ENCODE results near the gene RBBP9.
A peak's percentile ranks its signal among the peaks of the same experiment; 100 is the strongest.
"Not testable (repeated sequence)": the region's sequence is repeated elsewhere in the genome, so short reads cannot be mapped to it uniquely, and the experiment has no call there.

The RBBP9 gene

DNA sequence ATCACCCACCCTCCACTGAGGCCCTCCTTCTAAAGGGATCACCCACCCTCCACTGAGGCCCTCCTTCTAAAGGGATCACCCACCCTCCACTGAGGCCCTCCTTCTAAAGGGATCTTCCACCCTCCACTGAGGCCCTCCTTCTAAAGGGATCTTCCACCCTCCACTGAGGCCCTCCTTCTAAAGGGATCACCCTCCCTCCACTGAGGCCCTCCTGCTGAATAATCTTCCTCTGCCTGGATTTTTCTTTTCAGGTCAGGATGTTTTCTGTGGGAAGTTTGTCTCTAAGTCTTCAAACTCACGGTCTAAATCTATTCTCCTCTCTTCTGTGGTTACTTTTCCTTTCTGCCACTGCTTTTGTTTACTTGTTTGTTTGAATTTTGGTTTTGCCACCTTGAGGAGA, 4.6 kb upstream of the RBBP9 start:
- not testable (repeated sequence) for DNase-seq

DNA sequence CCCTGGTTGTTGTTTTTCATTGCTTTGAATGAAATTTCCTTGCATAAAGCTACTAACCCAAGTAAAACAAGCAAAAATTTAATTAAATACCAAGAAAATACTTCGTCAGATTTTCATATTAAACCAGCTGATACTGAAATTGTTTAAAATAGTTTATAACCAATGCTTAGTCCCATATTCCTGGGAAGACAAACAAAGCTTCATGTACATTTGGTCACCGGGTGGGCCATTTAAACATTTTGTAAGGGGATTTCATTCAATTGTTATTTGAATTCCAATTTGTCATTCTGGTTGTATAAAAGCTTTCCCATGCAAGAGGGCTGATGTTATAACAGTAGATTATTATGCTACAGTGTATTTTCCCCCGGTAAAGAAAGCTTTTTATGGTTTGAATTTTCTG, 578 bp upstream of the RBBP9 start:
- DNase-seq = no peak

DNA sequence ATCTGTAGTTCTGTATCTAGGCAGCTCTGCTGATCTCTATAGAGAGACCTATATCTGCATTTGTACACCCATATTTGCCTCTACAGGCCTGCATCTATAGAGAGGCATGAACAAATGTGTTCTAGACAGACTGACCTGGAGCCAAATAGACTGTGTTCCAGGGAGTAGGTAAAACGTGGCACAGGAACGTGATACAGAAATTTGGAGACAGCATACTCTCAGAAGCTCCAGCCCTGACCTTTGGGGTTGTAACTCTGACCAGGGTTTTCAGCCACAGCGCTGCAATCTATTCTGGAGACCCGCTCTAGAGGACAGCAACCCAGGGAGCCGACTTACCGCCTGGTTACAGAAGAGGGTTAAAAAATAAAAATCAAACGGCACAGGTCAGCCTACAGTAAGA, 983 bp downstream of the RBBP9 start:
- DNase-seq = no peak

DNA sequence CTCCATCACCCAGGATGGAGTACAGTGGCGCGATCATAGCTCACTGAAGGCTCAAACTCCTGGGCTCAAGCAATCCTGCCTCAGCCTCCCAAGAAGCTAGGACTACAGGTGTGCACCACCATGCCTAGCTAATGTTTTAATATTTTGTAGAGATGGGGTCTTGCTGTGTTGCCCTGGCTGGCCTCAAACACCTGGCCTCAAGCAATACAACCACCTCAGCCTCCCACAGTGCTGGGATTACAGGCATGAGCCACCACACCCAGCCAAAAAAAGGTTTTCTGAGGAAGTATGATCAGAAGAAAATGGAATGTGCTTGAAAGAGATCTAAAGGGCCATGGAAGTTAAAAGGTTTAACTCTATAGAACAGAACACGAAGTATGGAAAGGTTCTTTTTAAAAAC, 8.7 kb downstream of the RBBP9 start:
- no peak for DNase-seq

DNA sequence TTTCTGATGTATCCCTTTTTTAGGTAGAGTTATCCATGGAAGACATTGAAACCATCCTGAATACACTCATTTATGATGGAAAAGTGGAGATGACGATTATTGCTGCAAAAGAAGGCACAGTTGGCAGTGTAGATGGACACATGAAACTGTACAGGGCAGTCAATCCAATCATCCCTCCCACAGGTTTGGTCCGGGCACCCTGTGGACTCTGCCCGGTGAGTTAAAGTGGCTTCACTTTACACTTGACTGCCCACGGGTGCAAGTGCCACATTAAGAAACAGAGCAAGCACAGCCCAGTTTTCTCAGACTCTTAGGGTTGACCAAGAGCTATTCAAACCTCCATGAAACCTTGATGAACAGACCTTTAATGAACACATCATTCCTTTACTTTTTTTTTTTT, 15.4 kb downstream of the RBBP9 start:
- DNase-seq = no peak

DNA sequence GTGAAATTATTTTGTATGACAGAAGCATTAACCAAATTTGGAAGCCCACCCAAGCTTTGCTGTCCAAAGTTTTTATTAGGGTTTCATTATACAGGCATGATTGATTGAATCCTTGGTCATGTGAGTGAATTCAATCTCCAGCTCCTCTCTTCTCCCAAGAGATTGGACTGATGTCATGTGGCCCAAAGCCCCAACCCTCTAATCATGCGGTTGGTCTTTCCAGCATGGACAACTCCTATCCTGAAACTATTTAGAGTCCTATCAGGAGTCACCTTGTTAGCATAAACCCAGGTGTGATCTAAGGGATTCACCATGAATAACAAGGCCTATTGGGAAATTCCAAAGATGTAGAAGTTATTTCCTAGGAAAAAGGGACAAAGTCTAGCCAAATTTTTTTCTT, 19.2 kb downstream of the RBBP9 start:
- no peak for DNase-seq

DNA sequence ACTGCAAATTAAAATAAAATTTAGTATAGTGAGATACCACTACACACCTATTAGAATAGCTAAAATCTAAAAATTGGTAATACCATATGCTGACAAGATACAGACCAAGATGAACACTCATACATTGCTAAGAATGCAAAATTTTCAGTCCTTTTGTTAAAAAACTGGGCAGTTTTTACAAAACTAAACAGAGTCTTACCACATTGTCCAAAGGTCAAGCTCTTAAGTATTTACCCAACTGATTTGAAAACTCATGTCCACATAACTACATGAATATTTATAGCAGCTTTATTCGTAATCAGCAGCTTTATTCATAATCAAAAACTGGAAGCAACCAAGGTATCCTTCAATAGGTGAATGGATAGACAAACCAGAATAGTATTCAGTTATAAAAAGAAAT, 19.8 kb downstream of the RBBP9 start:
- no peak for DNase-seq

DNA sequence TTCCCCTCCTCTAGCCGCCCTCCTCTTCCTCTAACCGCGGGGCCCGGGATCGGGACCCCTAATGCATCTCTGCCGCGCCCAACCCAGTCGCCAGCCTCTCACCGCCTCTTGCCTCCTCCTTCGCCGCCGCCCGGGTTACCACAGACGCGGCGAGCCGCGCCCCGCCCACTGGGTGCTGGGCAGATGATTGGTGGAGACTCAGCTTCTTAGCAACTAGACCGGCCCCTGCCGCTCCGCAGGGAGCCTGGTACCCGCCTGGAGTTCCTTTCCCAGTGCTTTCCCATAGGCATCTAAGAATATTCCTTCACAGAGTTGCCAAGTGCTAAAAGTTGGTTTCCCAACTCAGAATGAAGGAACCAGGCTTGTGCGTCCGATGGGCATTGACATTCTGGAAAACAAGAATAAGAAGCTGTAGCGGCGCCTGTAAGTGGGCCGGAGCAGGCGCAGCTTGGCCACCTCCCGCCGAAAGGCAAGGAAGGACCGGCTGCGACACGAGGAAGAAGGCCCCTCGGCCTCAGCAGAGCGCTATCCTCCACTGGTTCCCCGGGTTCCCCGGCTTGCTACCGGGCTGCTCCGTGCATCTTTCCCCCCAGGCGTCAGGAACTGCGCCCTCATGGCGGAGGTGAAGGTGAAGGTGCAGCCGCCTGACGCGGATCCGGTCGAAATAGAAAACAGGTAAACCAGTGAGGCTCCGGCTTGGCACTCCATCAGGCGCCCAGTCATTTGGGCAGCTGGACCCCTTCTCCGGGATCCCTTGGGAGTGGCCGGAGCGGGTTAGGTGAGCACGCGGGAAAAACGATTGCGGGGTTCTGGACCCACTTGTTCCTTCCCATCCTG, 29.9 kb downstream of the RBBP9 start, which contains the start of the genes DZANK1 and POLR3F:
Gene DZANK1 (minus strand): TSS at position 137 of the 837 bp plus-strand sequence. CDS start 1,672 bp downstream, outside the sequence.
Gene POLR3F (plus strand): TSS at position 497 of the 837 bp plus-strand sequence. CDS start 117 bp downstream, at position 614.
- peak; percentile 95 to 97 for DNase-seq

DNA sequence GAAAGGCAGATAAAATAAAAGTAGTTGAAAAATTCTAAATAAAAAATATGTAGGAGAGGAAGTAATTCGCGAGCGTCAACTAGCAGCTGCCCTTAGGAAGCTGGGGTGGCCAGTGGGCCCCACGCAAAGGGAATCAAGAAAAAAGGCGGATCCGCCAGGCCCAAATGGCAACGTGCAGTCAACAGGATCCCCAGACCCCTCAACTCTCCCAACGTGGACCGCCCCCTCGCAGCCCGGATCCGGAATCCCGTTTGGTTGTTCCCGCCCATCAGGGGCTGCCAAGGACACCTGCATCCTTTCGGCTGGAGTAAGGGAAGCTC, 30.5 kb downstream of the RBBP9 start:
- peak in 1 of 2 experiments; percentile 55 for DNase-seq

DNA sequence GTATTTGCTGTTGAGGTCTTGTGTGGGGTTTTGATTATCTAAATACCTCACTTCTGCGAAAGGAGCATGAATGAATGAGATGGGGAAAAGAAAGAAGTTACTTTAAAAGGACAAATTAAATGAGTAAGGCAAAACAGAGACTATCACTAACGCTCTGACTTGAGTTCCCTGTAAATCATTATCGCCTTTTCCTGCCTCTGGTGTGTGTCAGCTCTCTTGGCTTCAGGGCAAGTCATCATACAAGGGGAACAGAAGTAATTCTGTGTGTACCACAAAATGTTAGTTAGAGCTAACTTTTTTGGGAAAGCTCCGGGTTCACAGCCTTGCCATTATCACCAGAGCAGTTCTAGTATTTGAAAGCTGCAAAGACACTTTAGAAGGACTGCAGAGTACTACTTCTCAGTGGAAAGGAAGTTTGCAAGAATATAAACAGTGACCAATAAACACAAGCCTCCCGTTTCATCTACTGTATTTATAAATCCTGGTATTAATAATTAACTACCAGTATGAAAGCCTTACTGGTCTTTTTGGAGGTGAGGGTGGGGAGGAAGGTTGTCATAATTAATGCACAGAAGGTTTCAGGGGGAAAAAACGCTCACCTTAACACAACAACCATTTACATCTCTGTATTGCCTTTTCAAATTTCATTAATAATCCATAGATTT, 31.4 kb downstream of the RBBP9 start:
- DNase-seq = no peak

DNA sequence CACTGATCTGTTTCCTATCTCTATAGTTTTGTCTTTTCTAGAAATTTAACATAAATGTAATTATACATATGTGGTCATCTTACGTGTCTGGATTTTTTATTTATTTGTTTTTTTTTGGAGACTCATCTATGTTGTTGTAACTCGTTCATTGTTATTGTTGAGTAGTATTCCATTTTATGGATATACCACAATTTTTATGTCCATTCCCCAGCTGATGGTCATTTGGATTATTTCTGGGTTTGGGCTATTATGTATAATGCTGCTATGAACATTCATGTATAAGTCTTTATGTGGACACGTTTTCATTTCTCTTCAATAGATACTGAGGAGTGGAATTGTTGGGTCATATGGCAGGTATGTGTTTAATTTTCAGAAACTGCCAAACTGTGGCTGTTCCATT, 40.4 kb downstream of the RBBP9 start:
- DNase-seq = no peak

DNA sequence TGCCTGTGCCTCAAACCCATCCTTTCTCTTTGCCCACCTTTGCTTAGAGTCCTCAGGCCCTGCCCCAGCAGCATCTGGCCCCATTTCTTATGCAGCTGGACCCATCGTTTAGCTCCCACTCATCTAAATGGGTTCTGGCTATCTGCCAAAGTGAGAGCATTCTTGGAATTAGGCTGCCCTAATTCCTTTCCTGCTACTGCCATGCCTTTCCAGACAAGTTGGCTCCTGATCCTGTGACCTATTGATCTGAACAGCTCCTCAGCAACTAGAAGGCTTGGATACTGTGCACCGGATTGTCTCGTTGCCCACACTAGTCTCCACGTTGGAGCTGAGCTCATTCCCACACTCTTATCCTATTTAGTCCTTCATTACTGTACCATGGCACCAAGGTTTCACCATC, 53.1 kb downstream of the RBBP9 start:
- peak in 1 of 2 experiments; percentile 10 for DNase-seq

DNA sequence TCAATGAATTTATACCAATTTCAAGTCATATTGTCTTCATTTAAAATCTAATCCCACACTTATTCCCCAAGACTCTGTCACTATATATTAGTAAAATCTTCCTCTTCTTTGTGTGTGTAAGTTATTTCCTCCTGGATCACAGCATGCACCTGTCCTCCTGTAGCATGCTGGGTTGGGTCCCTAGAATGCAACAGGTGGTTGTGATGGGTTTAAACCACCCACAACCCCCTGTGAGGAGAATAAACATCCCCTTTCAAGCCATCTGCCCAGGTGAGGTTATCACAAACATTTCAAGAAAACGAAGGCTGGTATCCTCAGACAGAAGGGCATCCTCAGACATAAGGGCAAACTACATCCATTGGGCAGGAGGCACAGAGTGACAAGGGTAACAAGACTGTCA, 56.6 kb downstream of the RBBP9 start:
- no peak for DNase-seq

DNA sequence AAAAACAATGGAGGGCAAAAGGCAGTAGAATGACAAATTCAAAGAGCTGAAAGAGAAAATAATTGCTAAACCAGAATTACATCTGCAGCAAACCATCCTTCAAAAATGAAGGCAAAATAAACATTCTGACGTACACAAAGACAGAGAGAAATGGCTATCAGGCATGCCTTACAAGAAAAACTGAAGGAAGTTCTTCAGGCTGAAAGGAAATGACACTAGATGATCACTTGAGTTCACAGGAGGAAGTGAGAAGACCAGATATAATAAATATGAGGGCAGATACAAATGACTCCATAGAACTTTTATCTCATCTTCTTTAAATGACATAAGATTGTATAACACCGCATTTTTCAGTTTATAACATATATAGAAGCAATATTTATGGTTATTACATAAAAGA, 60.2 kb downstream of the RBBP9 start:
- DNase-seq = no peak
